ENCODE results near the gene LAMA3. TPM values are rescaled to one million over a fixed set of nuclear protein-coding genes. Genes with fewer than 3 reads are reported as not detected.

The LAMA3 gene
- total and polyA plus RNA-seq, 12 donors, result 0.89 to 5.3 (median 3.3) TPM

GRCh38 chr18:23722646-23723045 is 33.4 kb downstream of the LAMA3 start:
- Histone ChIP-seq H3K4me3 (no peak overlapping the region), H3K27me3 (peaks cover 0 to 6% (median 0%) of the 10 kb centered on the region in 7 donors), H3K9me3 (no peaks in the 10 kb centered on the region), H3K27ac (no peak overlapping the region), H3K4me1 (peaks cover 0 to 24% (median 10%) of the 10 kb centered on the region in 9 donors), H3K36me3 (no peaks in the 10 kb centered on the region)
- no peak for TF ChIP-seq CTCF (IDR thresholded peaks at IDR 0.05)
- no peak for DNase-seq
- intact Hi-C loops (cut with DNase I), result loop anchor here in 1 of 10 donors (10.0 kb wide), 1 partner anchor 518 kb away; no protein-coding TSS in a partner anchor
- WGBS, 2 donors, result 72 to 73% methylated on average over 3 of the region's 3 CpGs
- no peak for ATAC-seq

GRCh38 chr18:23723121-23723520 is 33.9 kb downstream of the LAMA3 start:
- no peak for ATAC-seq
- no peak for DNase-seq
- Histone ChIP-seq H3K27ac (no peak overlapping the region), H3K9me3 (no peaks in the 10 kb centered on the region), H3K4me3 (no peak overlapping the region), H3K27me3 (peaks cover 0 to 6% (median 0%) of the 10 kb centered on the region in 7 donors), H3K36me3 (no peaks in the 10 kb centered on the region), H3K4me1 (peaks cover 0 to 24% (median 10%) of the 10 kb centered on the region in 9 donors)
- WGBS, 2 donors, result 83 to 92% methylated on average over 2 of the region's 2 CpGs
- intact Hi-C loops (cut with DNase I), result loop anchor here in 1 of 10 donors (10.0 kb wide), 1 partner anchor 518 kb away; no protein-coding TSS in a partner anchor
- no peak for TF ChIP-seq CTCF (IDR thresholded peaks at IDR 0.05)

- Histone ChIP-seq H3K36me3 (no peaks in the 10 kb centered on the region), H3K4me3 (no peak overlapping the region), H3K4me1 (peaks cover 0 to 21% (median 5%) of the 10 kb centered on the region in 9 donors), H3K9me3 (no peaks in the 10 kb centered on the region), H3K27me3 (peaks cover 0 to 6% (median 0%) of the 10 kb centered on the region in 7 donors), H3K27ac (no peak overlapping the region)
- ATAC-seq (no peak), DNase-seq (no peak)
- 82 to 89% methylated on average over 3 of the region's 3 CpGs for WGBS, 2 donors
- TF ChIP-seq CTCF (IDR thresholded peaks at IDR 0.05), result no peak
- intact Hi-C loops (cut with DNase I), result loop anchor here in 1 of 10 donors (10.0 kb wide), 1 partner anchor 520 kb away; no protein-coding TSS in a partner anchor
Observed at GRCh38 chr18:23724681-23725080, 35.4 kb downstream of the LAMA3 start.

- peaks cover 0 to 6% (median 0%) of the 10 kb centered on the region in 7 donors for H3K27me3 ChIP-seq
- H3K36me3 ChIP-seq, result no peaks in the 10 kb centered on the region
- no peak overlapping the region for H3K4me3 ChIP-seq
- peak in 1 of 8 donors; percentile 17 for ATAC-seq
- intact Hi-C loops (cut with DNase I), result loop anchor here in 1 of 10 donors (10.0 kb wide), 1 partner anchor 521 kb away; no protein-coding TSS in a partner anchor
- peaks cover 0 to 21% (median 3%) of the 10 kb centered on the region in 9 donors for H3K4me1 ChIP-seq
- no peak overlapping the region for H3K27ac ChIP-seq
- no peaks in the 10 kb centered on the region for H3K9me3 ChIP-seq
- 80 to 90% methylated on average over 6 of the region's 6 CpGs for WGBS, 2 donors
- no peak for DNase-seq
- TF ChIP-seq CTCF (IDR thresholded peaks at IDR 0.05), result no peak
Observed at GRCh38 chr18:23725351-23725750, 36.1 kb downstream of the LAMA3 start.

All from heart right ventricle (tissue), 16 donors.